ENCODE data around the gene STK24. TPM values are rescaled to one million over a fixed set of nuclear protein-coding genes. Genes with fewer than 3 reads are reported as not detected.
A peak's percentile ranks its signal among the peaks of the same experiment; 100 is the strongest.

The STK24 gene
- total and polyA plus RNA-seq, 10 of the 15 experiments (the other 5 are each of a cell fraction or from before 2014, with no cell fraction given) = 7.5 to 115 (median 52.9) TPM

GRCh38 chr13:98504371-98504963 is 72.4 kb downstream of the STK24 start (continued):
- TF ChIP-seq CEBPZ (IDR thresholded peaks at IDR 0.05; ENCODE audit: low read depth, low read length) (no peak), POLR2AphosphoS5 (IDR thresholded peaks at IDR 0.05; ENCODE audit: low read length) (no peak), CBFB (IDR thresholded peaks at IDR 0.05; ENCODE audit: low read depth) (no peak), CBX5 (IDR thresholded peaks at IDR 0.05; ENCODE audit: low read depth) (no peak), ZNF217 (IDR thresholded peaks at IDR 0.05) (peak; percentile 22; the same call in 1 of the 2 replicates), SMAD1 (IDR thresholded peaks at IDR 0.05; ENCODE audit: low read depth, partially characterized antibody) (no peak), CREB1 (IDR thresholded peaks at IDR 0.05; ENCODE audit: low read depth) (no peak), HDAC2 (IDR thresholded peaks at IDR 0.05) (no peak), PAX5 (IDR thresholded peaks at IDR 0.05; ENCODE audit: borderline replicate concordance, low read depth, low read length) (peak; percentile 31; the same call in 1 of the 2 replicates), MTA3 (IDR thresholded peaks at IDR 0.05; ENCODE audit: borderline replicate concordance, low read length) (peak; percentile 43; the same call in 1 of the 2 replicates), E2F8 (IDR thresholded peaks at IDR 0.05; ENCODE audit: low read depth, partially characterized antibody) (no peak), SP1 (IDR thresholded peaks at IDR 0.05; ENCODE audit: low read depth, low read length) (no peak), RCOR1 (conservative IDR thresholded peaks at IDR 0.05; ENCODE audit: low read depth, low read length) (no peak; the same call in 1 of the 2 replicates), GABPA (IDR thresholded peaks at IDR 0.05; ENCODE audit: low read depth) (no peak), ZBTB40 (IDR thresholded peaks at IDR 0.05; ENCODE audit: borderline replicate concordance) (no peak), ZNF592 (IDR thresholded peaks at IDR 0.05) (no peak)
